ENCODE measurements around the gene TIMELESS.
"Not testable (repeated sequence)": the region's sequence is repeated elsewhere in the genome, so short reads cannot be mapped to it uniquely, and the experiment has no call there.

TIMELESS gene

GRCh38 chr12:56408799-56409417 is 40.3 kb downstream of the TIMELESS start:
- ChIA-PET POLR2A (no interaction called here), CTCF (no interaction called here)
- Histone ChIP-seq H3K36me3 (ENCODE audit: control insufficient read depth in 2 of 2, insufficient read depth in 1 of 2, low read length in 2 of 2) (peaks cover 0 to 13% of the 10 kb centered on the region in 2 experiments; a peak in 1 of 3 replicates), H3K9me3 (ENCODE audit: control insufficient read depth, insufficient read depth, low read depth, low read length) (no peaks in the 10 kb centered on the region), H3K4me3 (ENCODE audit: low read depth, low read length) (no peak overlapping the region), H3K4me1 (ENCODE audit: control insufficient read depth, insufficient read depth, low read length) (no peaks in the 10 kb centered on the region), H3K27ac (ENCODE audit: extremely low read depth, low read depth, low read length) (no peak overlapping the region)
- TF ChIP-seq ZSCAN4 (tag by site-specific recombination; IDR thresholded peaks at IDR 0.05): no peak
- TF ChIP-seq, protein P1, sequence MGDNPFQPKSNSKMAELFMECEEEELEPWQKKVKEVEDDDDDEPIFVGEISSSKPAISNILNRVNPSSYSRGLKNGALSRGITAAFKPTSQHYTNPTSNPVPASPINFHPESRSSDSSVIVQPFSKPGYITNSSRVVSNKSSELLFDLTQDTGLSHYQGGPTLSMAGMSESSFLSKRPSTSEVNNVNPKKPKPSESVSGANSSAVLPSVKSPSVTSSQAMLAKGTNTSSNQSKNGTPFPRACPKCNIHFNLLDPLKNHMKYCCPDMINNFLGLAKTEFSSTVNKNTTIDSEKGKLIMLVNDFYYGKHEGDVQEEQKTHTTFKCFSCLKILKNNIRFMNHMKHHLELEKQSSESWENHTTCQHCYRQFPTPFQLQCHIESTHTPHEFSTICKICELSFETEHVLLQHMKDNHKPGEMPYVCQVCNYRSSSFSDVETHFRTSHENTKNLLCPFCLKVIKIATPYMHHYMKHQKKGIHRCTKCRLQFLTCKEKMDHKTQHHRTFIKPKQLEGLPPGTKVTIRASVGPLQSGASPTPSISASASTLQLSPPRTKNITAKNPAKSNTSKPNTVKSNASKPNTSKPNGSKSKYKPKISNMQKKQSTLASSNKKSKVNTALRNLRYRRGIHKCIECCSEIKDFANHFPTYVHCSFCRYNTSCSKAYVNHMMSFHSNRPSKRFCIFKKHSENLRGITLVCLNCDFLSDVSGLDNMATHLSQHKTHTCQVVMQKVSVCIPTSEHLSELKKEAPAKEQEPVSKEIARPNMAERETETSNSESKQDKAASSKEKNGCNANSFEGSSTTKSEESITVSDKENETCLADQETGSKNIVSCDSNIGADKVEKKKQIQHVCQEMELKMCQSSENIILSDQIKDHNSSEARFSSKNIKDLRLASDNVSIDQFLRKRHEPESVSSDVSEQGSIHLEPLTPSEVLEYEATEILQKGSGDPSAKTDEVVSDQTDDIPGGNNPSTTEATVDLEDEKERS (tag by site-specific recombination; IDR thresholded peaks at IDR 0.05): no peak
- no peak for TF ChIP-seq ZBTB49 (tag by site-specific recombination; IDR thresholded peaks at IDR 0.05; ENCODE audit: low read depth)
- TF ChIP-seq ZNF23 (tag by site-specific recombination; IDR thresholded peaks at IDR 0.05; ENCODE audit: borderline replicate concordance): no peak
- TF ChIP-seq ZNF560 (tag by site-specific recombination; IDR thresholded peaks at IDR 0.05; ENCODE audit: borderline replicate concordance): no peak
- no peak for TF ChIP-seq SP3 (tag by site-specific recombination; IDR thresholded peaks at IDR 0.05)

DNA sequence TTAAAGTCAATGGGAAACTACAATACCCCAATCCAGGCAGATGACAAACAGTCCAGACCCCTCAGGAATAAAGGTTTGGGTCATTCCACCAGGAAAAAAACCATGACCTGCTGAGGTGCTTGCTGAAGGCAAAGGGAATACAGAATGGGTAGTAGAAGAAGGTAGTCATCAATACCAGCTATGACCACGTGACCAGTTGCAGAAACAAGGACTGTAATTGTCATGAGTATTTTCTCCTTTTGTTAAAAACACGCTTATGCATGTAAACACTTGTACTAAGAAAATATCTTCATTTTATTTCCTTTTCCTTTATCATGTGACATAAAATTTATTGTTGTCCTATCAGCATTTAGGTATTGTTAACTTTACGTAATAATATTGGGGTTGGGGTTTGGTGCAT is 45.0 kb downstream of the TIMELESS start:
- H3K4me1 ChIP-seq (ENCODE audit: control insufficient read depth, insufficient read depth, low read length); H3K36me3 ChIP-seq (ENCODE audit: control insufficient read depth in 2 of 2, insufficient read depth in 1 of 2, low read length in 2 of 2); POLR2A ChIA-PET; CTCF ChIA-PET; H3K9me3 ChIP-seq (ENCODE audit: control insufficient read depth, insufficient read depth, low read depth, low read length); H3K27ac ChIP-seq (ENCODE audit: extremely low read depth, low read depth, low read length); H3K4me3 ChIP-seq (ENCODE audit: low read depth, low read length): not testable (repeated sequence)

GRCh38 chr12:56401612-56402011 is 47.6 kb downstream of the TIMELESS start:
- peak; percentile 96 for TF ChIP-seq ZNF157 (tag by site-specific recombination; IDR thresholded peaks at IDR 0.05)
- POLR2A ChIA-PET; H3K9me3 ChIP-seq (ENCODE audit: control insufficient read depth, insufficient read depth, low read depth, low read length); H3K27ac ChIP-seq (ENCODE audit: extremely low read depth, low read depth, low read length); H3K4me1 ChIP-seq (ENCODE audit: control insufficient read depth, insufficient read depth, low read length); H3K36me3 ChIP-seq (ENCODE audit: control insufficient read depth in 2 of 2, insufficient read depth in 1 of 2, low read length in 2 of 2); H3K4me3 ChIP-seq (ENCODE audit: low read depth, low read length): not testable (repeated sequence)
- CTCF ChIA-PET: interaction anchor here (0.5 kb wide), 1 partner anchor 12 kb away, joined by 5 read pairs; no protein-coding TSS in a partner anchor

DNA sequence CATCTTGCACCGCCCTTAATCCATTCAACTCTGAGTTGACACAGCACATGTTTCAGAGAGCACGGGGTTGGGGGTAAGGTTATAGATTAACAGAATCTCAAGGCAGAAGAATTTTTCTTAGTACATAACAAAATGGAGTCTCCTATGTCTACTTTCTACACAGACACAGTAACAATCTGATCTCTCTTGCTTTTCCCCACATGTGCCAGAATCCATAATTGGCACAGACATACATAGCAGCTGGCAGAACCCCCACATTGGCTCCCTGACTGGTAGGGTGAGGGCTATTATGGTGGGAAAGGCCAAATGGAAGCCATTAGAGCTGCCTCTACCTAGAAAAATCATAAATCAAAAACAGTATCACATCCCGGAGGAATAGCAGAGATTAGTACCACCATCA is 48.1 kb downstream of the TIMELESS start:
- POLR2A ChIA-PET; CTCF ChIA-PET; H3K4me3 ChIP-seq (ENCODE audit: low read depth, low read length); H3K27ac ChIP-seq (ENCODE audit: extremely low read depth, low read depth, low read length); H3K9me3 ChIP-seq (ENCODE audit: control insufficient read depth, insufficient read depth, low read depth, low read length); H3K36me3 ChIP-seq (ENCODE audit: control insufficient read depth in 2 of 2, insufficient read depth in 1 of 2, low read length in 2 of 2); H3K4me1 ChIP-seq (ENCODE audit: control insufficient read depth, insufficient read depth, low read length): not testable (repeated sequence)

- H3K9me3 ChIP-seq (ENCODE audit: control insufficient read depth, insufficient read depth, low read depth, low read length); H3K4me1 ChIP-seq (ENCODE audit: control insufficient read depth, insufficient read depth, low read length); CTCF ChIA-PET; H3K36me3 ChIP-seq (ENCODE audit: control insufficient read depth in 2 of 2, insufficient read depth in 1 of 2, low read length in 2 of 2); POLR2A ChIA-PET; H3K27ac ChIP-seq (ENCODE audit: extremely low read depth, low read depth, low read length); H3K4me3 ChIP-seq (ENCODE audit: low read depth, low read length): not testable (repeated sequence)
- peak; percentile 99 for TF ChIP-seq ZNF302 (tag by site-specific recombination; IDR thresholded peaks at IDR 0.05; ENCODE audit: low read depth)
Measured at GRCh38 chr12:56399466-56399865, 49.8 kb downstream of the TIMELESS start.
